Right lung (tissue), 5 donors: Measurements from ENCODE around the gene CLEC4M. TPM values are rescaled to one million over a fixed set of nuclear protein-coding genes. Genes with fewer than 3 reads are reported as not detected.
A peak's percentile ranks its signal among the peaks of the same experiment; 100 is the strongest.
"Not testable (repeated sequence)": the region's sequence is repeated elsewhere in the genome, so short reads cannot be mapped to it uniquely, and the experiment has no call there.

Source experiments
- DNase-seq, 2 donors: peaks; one replicate each; pipeline ENCODE4 v3.0.0-alpha.2; 2013
- polyA plus RNA-seq, 5 donors: library from polyadenylated mRNA; unstranded; fragments of 120-200 nt; gene quantifications; one replicate each; pipeline versions ENCODE4 v1.2.1 to v1.2.3, GENCODE V29; 2013; ENCODE audit warnings: inconsistent platforms in 1 of 5, low replicate concordance in 1 of 5; ENCODE audit not compliant: insufficient read length in 5 of 5, insufficient read depth in 1 of 5

Gene CLEC4M
- polyA plus RNA-seq, 5 donors: 0.85 to 2.3 (median 1.4) TPM

- DNase-seq: no peak
Observed at GRCh38 chr19:7739801-7740681, 23.0 kb upstream of the CLEC4M start.

- DNase-seq: no peak
Observed at GRCh38 chr19:7740682-7741054, 22.4 kb upstream of the CLEC4M start.

- DNase-seq: no peak
Observed at GRCh38 chr19:7742575-7742974, 20.5 kb upstream of the CLEC4M start.

- DNase-seq: no peak
Observed at GRCh38 chr19:7742991-7743390, 20.1 kb upstream of the CLEC4M start.

GRCh38 chr19:7743425-7743841 lies 19.6 kb upstream of the CLEC4M start:
- DNase-seq: no peak

- DNase-seq: no peak
Observed at GRCh38 chr19:7744199-7744786, 18.8 kb upstream of the CLEC4M start.

- DNase-seq: no peak
Observed at GRCh38 chr19:7744871-7745650, 18.0 kb upstream of the CLEC4M start.

GRCh38 chr19:7746306-7746705 lies 16.7 kb upstream of the CLEC4M start:
- not testable (repeated sequence) for DNase-seq

- no peak for DNase-seq
Observed at GRCh38 chr19:7746903-7747884, 15.8 kb upstream of the CLEC4M start, which contains the start of gene CD209. TSS of gene CD209 (minus strand) at chr19:7747534. CDS start at chr19:7747511, 23 bp downstream.

GRCh38 chr19:7748171-7748570 lies 14.9 kb upstream of the CLEC4M start:
- no peak for DNase-seq

- peak in 1 of 2 donors; percentile 6 for DNase-seq
Observed at GRCh38 chr19:7748756-7749155, 14.3 kb upstream of the CLEC4M start.

GRCh38 chr19:7751157-7751783 lies 11.8 kb upstream of the CLEC4M start:
- no peak for DNase-seq

GRCh38 chr19:7756258-7756657 lies 6.8 kb upstream of the CLEC4M start:
- DNase-seq: no peak

- no peak for DNase-seq
Observed at GRCh38 chr19:7757358-7757757, 5.7 kb upstream of the CLEC4M start.

GRCh38 chr19:7759156-7759555 lies 3.9 kb upstream of the CLEC4M start:
- DNase-seq: no peak

GRCh38 chr19:7763696-7764095 lies 653 bp downstream of the CLEC4M start:
- no peak for DNase-seq

- DNase-seq: not testable (repeated sequence)
Observed at GRCh38 chr19:7764157-7764556, 1.1 kb downstream of the CLEC4M start.

GRCh38 chr19:7765043-7765442 lies 2.0 kb downstream of the CLEC4M start:
- not testable (repeated sequence) for DNase-seq

GRCh38 chr19:7766535-7766934 lies 3.5 kb downstream of the CLEC4M start:
- no peak for DNase-seq

- no peak for DNase-seq
Observed at GRCh38 chr19:7767487-7767886, 4.4 kb downstream of the CLEC4M start.

GRCh38 chr19:7769171-7769570 lies 6.1 kb downstream of the CLEC4M start:
- DNase-seq: no peak
